SKM-1 (cell line): ENCODE measurements around the gene WDR35.

ENCODE experiments used
- DNase-seq: peaks from one replicate; lab custom pipeline; 2025; ENCODE audit not compliant: unreplicated experiment; lab: John Stamatoyannopoulos, UW

Gene WDR35

DNA sequence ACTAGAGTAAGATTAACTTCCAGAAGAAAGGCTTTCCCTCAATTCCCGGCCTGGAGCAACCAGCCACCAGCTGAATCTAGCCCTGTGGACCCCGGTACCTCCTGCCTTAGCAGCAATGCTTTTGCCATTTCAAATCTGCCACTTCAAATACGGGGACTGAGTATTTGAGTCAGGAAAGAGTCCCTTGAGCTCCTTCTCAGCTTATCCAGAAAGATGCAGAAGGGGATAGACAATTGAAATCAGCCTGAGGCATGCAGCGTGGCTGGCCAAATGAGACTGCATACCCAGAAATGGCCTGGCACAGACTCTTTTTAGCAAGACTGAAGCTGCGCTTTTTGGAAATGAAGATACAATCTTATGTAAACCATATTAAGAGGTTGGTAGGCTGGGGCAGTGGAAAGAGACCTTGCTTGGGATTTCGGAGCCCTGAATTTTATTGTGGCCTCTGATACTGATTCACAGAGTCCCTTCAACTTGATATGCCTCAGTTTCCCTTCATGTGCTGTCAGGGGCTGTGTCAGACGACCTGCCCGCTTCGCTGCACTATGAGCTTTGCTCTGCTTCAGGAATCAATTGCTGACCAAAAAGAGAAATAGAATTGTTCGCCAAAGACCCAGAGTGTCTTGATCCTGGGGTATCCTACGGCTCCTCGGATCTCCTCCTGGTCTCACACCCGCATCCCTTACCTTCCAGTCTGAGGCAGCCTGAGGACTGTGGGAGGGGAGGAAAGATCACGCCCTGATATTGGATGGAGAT lies 21.5 kb upstream of the WDR35 start:
- DNase-seq, result no peak

DNA sequence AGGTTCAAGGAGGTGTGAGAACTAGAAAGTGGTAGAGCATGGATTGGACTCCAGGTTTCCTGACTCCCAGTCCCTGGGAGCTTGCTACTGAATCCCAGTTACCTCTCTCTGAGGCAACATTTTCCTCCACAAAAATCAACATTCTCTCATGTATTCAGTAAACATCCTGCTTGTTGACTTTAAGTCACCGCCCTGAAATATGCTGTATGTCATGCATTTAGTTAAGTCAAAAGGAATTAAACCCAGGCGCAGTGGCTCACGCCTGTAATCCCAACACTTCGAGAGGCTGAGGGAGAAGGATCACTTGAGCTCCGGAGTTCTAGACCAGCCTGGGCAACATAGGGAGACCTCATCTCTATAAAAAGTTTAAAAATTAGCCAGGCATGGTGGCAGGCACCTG lies 18.8 kb upstream of the WDR35 start:
- no peak for DNase-seq

DNA sequence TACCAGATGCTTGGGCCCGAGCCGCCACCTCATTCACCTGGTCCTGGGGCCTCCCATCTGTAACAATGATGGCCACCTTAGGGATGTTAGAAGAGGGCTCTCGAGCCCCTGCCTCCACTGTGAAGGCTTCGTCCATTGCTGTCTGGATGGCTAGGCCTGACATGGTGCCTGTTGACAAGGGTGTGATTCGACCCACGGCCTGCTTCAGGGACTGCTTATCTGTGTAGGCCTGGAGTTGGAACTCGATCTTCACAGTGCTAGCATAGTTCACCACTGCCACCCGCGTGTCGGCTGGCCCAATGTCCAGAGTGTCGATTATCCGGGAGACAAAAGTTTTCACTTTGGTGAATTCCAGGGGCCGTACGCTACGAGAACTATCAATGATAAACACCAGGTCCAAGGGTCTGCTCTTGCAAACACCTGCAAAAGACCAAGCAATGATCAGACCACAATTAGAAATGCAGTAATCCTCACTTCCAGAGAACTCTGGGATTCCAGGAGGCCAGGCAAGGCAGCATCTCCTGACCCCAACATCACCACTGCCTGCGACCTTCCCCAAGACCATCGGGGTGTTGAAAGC lies 16.1 kb upstream of the WDR35 start:
- no peak for DNase-seq

DNA sequence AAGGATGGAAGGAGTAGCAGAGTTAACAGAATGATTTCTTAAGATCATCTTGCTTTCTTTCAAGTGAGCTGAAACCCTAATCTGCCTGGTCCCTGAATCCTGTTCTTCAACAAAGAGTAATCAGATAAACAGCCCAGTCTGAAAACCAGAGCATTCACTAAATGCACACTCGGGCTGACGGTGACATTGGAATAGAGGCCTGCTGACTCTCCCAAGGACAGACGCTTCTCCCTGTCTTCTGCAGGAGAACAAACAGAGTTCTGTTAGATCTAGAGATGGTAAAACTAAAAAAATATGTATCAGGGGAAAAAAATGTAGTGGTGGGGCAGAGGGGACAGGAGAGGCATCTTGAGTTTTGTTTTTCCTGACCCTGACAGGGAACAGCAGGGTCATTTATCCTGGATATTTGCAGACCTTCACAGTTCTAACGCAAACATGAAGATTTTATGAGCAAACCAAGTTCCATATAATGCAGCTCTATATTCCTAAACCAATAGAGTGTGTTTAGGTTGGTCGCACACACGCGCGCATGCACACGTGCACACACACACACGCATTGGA lies 15.2 kb upstream of the WDR35 start:
- no peak for DNase-seq

DNA sequence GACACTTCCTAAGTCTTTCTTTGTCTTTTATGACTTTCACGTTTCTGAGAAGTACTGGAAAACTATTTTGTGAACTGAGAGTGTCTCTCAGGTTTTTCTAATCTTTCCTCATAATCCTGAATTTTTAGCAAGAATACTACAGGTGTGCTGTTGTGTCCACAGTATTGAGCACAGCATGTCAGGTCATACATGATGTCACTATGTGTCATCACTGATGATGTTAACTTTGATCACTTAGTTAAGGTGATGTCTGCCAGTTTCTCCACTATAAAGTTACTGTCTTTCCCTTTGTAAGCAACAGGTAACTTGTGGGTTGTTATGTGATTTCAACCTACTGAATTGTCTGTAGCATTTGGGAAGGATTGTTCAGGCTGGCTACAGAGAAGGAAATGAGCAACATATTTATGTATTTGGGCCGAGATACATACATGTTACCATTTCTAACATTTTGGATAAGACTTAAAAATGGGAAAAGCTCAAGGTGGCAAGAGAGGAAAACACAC lies 11.5 kb upstream of the WDR35 start:
- no peak for DNase-seq

DNA sequence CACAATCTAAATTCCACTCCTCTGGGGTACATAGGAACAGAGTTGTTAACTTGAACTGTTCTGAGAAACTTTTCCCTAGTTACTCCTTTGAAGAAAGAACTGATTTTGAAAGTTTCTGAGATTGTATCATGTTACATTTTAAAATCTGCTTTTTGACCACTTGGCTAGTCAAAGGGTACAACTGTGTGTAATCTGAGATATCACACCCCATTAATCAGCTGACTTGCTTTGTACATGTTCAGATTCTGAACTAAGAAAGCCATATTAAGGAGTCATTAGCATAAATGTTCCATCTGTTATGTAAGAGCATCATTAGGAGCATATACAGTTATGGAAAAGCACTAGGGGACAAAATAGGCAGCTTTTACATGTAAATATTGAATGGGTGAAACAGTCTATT lies 3.8 kb upstream of the WDR35 start:
- DNase-seq, result no peak

DNA sequence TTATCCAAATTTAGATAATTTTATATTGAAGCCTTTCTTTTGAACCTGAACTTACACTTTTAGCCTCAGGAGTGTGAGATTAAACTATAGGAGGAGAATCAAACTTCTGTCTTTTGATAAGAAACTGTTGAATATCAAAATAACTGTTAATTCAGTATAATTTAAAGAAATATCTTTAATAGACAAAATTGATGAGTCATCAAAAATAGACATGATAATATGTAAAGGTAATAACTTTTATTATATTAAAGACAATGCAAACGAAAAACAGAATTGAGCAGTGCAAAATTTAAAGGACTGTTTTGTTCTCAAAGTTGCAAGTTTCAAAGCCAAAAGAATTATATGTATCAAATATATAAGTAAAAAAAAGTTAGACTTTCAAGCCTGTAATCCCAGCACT lies 2.0 kb upstream of the WDR35 start:
- no peak for DNase-seq

DNA sequence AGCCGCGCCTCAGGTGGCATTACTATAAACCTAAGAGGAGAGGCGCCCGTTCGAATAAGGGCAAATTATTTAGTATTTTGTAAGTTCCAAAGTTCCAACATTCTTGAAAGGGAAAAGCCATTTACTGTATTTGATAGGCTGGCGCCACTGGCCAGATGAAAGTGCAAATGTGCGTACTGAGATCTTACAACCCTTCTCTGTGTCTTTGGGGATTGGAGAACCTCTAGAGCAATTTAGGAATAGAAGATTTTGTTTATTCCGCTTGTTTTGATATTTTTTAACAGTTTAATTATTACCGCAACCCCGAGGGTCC lies 467 bp upstream of the WDR35 start:
- no peak for DNase-seq

DNA sequence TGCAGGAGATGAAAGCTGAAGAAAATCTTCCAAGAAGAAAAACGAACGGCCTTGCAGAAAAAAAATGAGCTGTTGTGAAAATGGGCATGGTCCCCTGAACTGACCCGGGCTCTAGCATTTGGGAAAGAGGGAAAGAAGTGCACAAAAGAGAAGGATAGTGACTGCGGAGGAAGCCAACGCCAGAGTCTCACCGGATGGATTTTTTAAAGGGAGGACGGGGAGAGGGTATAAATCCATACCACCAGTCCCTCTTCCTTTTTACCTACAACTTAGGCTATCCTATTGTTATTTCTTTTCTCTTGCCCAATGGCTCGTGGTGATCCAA lies 601 bp downstream of the WDR35 start:
- no peak for DNase-seq

DNA sequence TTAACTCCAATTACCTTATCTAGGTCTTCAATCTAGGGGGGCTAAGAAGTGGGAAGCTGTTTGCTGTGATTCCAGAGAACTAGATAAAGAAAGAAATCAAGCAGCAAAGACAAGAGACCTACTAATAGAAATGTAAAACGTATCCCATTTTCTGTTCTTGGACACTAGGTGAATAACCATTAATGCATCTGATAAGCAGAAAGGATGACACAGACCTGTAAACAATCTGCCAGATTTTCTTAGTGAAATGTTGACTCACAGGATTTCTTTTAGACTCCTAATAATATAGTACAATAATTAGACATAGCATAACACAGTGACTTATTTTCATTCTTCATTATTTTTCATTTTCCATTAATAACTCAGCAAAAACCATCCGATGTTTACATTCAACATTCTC lies 1.3 kb downstream of the WDR35 start:
- no peak for DNase-seq

DNA sequence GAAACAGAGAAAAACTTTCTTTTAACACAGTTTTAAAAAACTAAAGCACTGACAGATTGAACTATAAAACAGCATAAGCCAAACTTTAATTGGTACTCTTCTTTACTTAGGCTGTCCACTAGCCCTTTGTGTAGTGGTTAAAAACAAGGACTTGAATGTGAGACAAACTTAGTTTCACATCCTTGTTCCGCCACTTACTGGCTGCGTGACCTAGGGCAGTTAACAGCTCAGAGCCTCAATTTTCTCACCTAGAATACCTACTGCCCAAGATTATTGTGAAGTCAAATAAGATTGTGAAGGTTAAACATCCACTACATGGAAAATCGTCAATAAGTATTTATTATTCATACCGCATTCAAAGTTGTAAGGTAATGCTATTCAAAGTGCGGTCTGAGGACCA lies 2.0 kb downstream of the WDR35 start:
- no peak for DNase-seq

DNA sequence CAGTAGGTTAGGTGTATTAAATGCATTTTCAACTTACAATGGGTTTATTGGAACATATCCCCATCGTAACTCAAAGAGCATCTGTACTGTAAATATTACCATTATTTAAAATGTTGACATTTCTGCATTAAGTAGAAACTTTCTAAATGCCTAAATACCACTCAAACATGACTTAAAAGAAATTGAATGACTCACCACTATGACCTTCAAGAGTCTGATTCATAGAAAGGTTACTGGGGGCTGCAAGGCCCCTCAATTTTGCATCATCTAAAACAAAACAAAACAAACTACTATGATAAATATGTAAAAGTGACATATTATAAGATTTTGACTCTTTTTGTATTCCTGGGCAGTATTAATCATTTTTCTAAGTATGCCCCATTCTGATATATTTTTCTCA lies 7.6 kb downstream of the WDR35 start:
- no peak for DNase-seq

DNA sequence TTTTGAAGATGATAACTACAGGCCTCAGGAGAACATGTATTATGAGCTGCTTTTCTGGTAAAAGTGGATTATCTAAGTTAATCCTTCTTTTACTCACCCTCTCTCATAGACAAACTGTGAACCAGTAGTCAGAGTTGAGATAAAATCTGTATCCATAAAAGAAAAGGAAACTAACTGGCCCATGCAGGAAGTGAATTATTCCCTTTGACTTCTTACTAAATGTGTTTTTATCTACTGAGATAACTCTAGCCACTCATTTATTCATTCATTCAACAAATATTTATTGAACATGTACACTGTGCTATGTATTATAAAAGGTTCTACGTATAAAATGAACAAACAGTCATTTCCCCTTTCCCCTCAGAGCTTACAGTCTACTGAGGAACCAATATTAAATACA lies 10.0 kb downstream of the WDR35 start:
- DNase-seq, result no peak

DNA sequence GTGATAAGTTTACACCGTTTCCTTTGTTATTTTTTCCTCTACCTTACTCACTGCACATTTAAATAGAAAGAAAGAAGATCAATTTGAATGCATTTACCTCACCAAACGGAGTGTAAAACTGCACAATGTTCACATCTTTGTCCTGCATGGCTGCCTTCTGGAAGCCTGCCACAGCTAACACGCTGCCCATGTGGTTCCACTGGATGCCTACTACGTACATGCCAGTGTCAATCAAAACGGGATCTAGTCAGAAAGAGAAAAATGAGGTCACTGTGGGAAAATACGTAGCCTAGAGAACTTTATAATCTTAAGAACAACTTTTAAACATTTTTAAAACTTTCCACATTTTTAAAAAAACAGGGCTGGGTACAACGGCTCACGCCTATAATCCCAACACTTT lies 16.4 kb downstream of the WDR35 start:
- DNase-seq, result no peak

DNA sequence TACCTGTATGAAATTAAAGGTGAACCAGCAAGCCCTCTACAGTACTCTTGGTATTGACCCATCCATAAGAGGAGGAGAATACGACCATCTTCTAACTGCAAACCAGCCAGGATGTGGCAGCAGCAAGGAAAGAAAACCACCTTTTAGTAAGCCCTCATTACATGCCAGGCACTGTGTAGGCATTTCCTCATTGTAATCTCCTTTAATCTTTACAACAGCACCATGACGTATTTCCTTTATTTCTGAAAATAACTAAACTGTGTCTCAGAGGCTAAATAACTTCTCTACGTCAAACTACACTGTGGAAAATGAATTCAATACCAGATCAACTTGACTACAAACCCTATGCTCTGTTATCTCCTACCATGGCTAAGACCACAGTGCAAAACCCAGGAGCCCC lies 18.2 kb downstream of the WDR35 start:
- no peak for DNase-seq

DNA sequence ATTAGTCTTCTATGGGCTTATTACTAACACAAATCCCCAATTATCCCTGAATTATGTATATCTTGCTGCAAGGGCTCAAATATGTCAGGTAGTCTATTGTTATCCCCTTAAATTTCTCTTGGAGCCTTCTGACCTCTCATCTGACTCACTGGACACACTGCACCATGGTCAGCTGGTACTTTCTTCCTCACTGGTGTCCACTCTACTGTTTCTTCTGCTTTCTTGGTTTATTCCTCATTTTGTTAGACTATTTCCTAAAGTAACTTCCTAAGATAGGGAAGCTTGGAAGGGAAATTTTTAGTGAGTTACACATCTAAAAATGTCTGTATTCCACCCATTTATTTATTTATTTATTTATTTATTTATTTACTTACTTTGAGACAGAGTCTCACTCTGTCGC lies 26.5 kb downstream of the WDR35 start:
- no peak for DNase-seq

DNA sequence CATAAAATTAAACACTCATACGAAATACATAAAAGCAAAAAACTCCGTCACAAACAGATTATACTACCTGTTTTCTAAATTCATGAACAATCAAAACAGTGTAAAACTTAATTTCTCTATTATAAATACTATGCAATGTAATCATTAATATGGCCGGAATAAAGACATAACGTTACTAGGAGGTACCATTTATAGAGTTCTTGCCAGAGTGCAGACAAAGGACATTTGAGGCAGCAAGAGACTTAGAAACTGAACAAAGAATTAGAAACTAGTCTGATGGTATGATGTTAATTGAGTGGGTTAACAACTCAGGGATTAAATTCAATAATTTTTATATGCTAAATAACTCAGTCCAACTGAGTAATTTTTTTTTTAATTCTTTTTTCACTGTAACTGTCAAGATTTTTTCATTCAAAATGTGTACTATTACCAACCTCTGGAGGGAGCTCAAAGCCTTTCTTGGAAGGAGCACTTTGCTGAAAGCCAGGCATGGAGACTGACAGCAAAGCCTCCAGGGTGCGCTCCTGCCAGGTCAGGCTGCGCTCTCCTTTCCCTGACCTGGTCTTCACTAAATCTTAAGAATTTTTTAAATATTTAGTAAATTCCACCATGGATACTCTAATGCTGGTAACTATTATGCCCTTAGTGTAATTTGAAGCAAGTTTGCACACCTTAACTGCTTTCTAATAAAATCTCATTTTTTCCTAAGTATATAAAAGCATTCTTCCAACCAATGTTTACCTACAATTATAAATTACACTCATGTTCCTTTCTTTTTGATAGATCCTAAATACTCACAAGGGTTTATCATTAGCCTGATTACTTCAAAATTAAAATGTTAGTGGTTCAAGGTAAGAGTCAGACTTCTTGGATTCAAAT lies 34.1 kb downstream of the WDR35 start:
- DNase-seq, result peak; percentile 36

DNA sequence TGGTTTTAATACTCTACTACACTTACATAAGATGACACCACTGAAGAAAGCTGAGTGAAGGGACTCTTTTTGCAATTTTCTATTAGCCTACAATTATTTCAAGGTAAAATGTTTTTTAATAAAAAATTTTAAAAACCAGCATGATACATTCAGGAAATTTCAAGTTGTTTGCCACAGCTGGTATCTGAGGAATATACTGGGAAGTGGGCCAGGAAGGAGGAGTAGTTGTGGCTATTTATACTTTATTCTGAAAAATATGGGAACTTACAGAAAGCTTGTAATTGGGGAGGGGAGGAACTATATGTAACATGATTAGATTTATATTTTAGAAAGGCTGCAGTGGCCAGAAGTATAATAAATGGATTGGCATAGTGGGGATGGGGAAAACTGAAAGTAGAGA lies 40.8 kb downstream of the WDR35 start:
- DNase-seq, result no peak

DNA sequence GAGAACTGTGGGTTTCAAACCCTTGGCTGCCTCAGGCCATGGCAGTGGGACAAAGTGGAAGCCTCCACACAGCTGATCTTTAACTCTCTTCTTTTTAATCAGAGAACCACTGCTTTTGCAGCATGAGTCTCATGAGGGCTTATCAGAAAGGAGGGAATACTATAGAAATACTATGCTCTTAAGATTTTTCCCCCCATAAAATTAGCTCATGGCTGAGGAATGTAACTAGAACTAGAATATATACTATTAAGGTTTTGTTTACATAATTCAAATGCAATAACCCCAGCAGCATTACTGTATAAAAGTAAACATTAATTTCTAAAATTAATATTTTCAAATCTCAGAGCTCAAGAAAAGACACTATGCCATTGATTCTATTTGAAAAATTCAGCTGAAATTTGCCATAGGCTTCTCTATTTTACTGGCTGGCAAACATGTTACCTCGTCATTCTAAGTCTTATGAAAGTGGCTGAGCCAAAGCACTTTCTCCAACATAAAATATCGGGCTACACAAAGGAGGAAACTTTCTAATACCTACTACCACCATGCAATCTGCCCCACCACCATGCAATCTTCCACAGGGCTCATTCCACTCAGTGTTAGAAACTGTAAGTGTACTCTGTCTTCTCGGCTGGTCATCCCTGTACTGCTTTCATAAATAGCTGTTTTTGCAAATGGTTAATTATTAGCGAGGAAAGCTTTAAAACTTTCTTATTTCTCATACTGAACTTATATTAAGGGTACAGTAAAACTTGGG lies 42.5 kb downstream of the WDR35 start:
- DNase-seq, result no peak

DNA sequence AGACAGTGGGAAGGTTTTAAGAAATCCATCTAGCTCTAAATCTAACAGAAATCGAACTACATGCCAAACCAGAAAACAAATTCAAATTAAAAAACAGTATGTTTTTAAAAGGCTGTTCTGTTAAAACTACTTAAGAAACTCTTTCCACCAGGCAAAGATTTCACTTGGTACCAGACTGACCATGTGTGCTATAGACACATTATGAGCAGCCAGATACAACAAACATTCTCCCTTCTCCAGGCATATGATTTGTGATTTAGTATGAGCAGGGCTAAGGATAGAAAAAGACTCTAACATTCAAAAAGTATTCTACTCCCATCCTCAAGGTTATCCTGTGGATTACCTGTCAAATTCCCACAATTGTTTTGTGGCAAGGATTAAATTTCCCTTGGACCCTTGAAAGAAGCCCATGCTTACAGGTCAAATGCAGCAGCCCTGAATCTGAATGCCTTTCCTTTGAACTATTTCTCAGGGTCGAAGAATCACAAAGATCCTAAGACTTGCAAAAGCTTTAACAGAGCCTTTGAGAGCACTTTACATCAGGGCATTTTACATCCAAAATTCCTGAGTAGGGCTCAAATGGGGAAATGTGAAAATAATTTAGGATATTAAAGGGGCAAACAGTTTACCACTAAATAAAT lies 45.6 kb downstream of the WDR35 start:
- DNase-seq, result no peak

DNA sequence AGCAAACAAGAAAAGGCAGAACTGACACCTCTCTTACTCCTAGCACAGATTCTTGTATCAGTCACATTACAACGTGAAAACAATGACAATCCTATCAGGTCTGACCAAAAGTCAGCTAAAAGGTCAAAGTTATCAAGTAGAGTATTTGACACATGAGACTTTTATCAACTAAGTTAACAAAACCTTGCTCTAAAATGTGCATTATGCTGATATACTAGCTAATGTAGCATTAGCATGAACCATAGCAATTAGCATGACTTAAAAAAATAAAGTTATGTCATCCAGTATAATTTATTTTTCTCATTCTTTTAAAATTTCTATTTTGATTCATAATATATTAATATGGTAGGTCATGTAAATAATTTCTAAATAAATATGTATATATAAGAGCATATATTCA lies 46.7 kb downstream of the WDR35 start:
- no peak for DNase-seq
